Subcutaneous adipose tissue (tissue), 4 donors: ENCODE data around the gene GLIS1. TPM values are rescaled to one million over a fixed set of nuclear protein-coding genes. Genes with fewer than 3 reads are reported as not detected.

Experiments
- total RNA-seq, 4 donors: library from RNA; depleted of rRNA; stranded (reverse); fragments of >200 nt; gene quantifications; one replicate each; pipeline ENCODE4 v1.1.0, GENCODE V29; 2016
- TF ChIP-seq, protein P1 (sequence below): fragments of 450-650 bp; IDR thresholded peaks from one replicate; pipeline ENCODE4 v1.5.1; 2016; ENCODE audit warnings: low read depth, mild to moderate bottlenecking, control low read depth, antibody characterized with exemption, moderate library complexity

The GLIS1 gene
- total RNA-seq, 4 donors from 2014 or later, result 0.17 to 3.6 TPM; not detected in 2

- TF ChIP-seq, protein P1, sequence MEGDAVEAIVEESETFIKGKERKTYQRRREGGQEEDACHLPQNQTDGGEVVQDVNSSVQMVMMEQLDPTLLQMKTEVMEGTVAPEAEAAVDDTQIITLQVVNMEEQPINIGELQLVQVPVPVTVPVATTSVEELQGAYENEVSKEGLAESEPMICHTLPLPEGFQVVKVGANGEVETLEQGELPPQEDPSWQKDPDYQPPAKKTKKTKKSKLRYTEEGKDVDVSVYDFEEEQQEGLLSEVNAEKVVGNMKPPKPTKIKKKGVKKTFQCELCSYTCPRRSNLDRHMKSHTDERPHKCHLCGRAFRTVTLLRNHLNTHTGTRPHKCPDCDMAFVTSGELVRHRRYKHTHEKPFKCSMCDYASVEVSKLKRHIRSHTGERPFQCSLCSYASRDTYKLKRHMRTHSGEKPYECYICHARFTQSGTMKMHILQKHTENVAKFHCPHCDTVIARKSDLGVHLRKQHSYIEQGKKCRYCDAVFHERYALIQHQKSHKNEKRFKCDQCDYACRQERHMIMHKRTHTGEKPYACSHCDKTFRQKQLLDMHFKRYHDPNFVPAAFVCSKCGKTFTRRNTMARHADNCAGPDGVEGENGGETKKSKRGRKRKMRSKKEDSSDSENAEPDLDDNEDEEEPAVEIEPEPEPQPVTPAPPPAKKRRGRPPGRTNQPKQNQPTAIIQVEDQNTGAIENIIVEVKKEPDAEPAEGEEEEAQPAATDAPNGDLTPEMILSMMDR, result no peak
Observed at GRCh38 chr1:53657891-53658396, 81.0 kb downstream of the GLIS1 start.

- TF ChIP-seq, protein P1, result no peak
Observed at GRCh38 chr1:53657531-53657805, 81.5 kb downstream of the GLIS1 start.

DNA sequence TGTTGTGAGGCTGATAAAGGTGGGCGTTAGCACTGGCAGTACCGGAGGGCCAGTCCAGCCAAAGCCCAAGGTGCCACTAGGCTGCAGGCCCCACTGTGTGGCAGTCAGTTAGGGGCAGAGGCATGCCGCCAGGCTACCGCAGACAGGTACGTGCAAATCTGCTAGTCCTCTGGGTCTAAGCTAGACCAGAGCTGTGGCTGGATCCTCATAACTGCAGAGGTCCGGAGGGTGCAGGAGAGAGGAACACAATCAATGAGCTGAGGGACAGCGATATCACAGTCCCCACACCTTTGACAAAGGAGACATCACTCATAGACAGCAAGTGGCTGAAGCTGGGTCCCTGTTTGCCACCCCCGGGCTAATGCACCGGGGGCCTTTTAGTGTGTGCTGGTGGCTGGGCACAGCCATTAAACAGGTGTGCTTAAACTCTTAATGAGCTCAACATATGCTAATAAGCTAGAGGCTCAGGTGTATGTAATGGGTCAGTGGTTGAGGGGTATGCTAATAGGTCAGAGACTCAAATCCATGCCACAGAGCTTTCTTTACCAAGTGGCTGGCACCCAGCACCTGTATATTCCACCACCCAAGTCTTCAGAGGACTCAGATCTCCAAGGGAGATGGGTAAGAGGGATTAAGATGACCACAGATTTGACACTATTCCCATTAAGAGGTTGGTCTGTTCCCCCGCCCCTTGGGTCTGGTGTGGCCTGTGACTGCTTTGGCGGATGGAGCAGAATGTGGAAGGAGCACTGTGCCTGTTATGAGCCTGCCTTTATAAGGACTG, 82.0 kb downstream of the GLIS1 start:
- TF ChIP-seq, protein P1, result no peak

DNA sequence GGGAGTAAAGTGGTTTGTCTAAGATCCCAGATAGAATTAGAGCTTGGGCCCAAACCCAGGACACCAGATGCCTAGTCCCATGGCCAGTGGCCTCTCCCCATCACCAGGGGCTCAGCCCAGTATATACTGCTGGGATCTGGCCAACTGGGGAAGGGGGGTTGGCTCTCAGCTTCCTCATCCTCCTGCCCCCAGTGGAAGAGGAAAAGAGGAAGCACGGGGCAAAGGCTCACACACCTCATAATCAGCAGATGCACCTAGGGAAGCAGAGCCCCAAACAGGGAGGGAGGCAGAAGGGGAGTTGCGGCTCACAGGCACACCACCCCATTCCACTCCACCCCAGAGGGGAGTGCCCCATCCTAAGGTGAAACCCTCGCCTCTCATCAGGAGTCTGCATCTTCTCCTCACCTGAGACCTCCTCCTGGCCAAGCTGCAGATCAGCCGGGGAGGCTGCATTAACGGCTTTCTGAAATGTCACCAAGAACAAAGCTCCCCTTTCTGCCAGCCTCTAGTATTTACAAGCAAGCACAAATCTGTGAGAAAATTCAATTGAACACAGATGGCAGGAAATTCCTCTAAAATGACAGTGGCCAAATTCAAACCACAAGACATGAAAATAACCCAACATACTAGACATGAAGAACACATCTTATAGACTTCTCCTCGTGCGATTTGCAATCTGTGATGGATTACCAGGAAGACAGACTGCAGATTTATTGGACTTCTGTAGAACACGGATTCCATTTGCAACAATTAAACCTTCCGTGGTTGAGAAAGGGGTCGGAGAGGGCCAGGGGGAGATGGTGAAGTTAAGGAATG, 82.8 kb downstream of the GLIS1 start:
- TF ChIP-seq, protein P1, result no peak

DNA sequence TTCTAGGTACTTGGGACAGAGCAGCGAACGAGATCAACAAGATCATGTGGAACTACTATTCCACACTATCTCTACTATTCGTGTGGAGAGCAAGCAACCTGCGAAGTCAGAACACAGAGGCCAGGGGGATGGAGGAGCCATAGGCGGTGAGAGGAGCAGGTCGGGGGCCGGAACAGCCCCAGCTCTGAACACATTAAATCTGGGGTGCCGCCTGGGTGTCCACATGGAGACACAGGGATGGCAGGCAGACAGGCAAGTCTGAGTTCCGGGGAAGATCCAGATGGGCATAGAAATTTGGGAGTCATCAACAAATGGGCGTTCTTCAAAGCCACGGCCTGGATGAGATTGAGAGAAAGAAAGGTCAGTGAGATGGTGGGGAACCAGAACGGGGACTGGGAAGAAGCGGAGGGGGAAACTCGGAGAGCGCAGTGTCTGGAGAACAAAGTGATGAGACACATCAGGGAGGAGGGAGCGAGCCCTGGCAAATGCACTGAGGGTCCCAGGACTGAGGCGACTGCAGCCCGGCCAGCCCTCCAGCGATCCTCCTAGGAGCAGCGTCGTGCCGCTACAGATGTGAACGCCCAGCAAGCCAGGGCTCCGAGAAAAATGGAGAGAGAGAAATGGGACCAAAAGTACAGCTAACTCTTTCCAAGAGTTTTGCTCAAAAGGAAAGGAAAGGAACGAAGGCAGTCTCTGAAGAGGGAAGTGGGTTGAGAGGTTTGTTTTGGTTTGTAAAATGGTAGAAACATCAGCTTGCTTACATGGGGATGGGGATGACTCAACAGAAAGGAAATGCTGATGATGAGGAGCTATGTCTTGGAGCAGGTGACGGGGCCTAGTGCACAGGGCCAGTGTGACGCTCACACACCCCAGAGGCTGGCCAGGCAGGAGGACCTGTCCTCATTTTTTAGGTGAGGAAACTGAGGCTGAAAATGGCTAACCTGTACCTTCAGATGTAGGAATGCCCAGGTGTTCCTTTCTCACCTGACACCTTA, 84.5 kb downstream of the GLIS1 start:
- TF ChIP-seq, protein P1, result no peak

DNA sequence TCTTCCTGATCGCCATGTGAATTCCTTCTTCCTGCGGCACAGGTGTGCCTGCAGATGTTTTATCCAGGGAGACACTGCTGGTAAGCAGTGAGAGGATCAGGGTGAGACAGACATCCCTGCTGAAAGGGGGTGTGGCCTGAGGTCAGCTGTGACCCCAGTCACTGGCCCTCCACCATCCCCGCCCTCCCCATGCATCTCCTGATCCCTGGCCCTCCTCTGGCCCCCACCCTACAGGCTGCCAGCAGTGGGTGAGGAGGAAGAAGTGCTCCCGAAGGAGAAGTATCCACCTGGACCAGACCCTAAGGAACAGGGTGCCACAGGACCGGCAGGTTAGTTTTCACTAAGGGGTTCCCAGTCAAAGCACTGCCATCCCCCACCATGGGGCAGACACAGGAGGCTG, 85.3 kb downstream of the GLIS1 start:
- TF ChIP-seq, protein P1, result no peak
